Endothelial cell of umbilical vein (primary cell): Measurements from ENCODE around the gene KCNB1. TPM values are rescaled to one million over a fixed set of nuclear protein-coding genes. Genes with fewer than 3 reads are reported as not detected.

ENCODE experiments used
- BruUV-seq: library from RNA; stranded (reverse); fragments of 400-500 nt; replicated peaks from 2 replicates; lab custom pipeline; 2021; lab: Mats Ljungman, UMichigan
- CTCF ChIA-PET: fragments of 300-600, 350-600 bp; sonication (Branson Sonifier 250); formaldehyde crosslinking; loops from one replicate; lab custom pipeline; 2021; ENCODE audit warnings: antibody characterized with exemption, inconsistent platforms; lab: Charles Lee
- POLR2A ChIA-PET: fragments of 300-600, 350-600 bp; sonication (Branson Sonifier 250); formaldehyde crosslinking; loops from one replicate; lab custom pipeline; 2021; ENCODE audit warnings: antibody characterized with exemption, inconsistent platforms; lab: Charles Lee
- DNase-seq: peaks from one replicate; pipeline ENCODE4 v3.0.0-alpha.2; 2011; ENCODE audit warnings: low read depth, low spot score
- FAIRE-seq: peaks from 2 replicates; lab custom pipeline; 2011; peaks lifted over from hg19 to GRCh38; lab: Jason Lieb, UNC
- H2AFZ ChIP-seq: 2 replicates; pipeline ENCODE4 v1.6.0; 2012; ENCODE audit warnings: low read depth, low read length, control low read depth, inconsistent platforms
- H3K27ac ChIP-seq: 2 replicates; pipeline ENCODE4 v1.5.1; 2011; ENCODE audit warnings: low read depth, mild to moderate bottlenecking, control low read depth, low read length, moderate library complexity; ENCODE audit not compliant: insufficient read depth
- H3K27me3 ChIP-seq, 2 experiments: 2 replicates each; pipeline versions ENCODE4 v1.6.0 to v1.6.1; 2011; ENCODE audit warnings: low read length in 2 of 2, mixed read lengths in 1 of 2; ENCODE audit not compliant: control insufficient read depth in 2 of 2, insufficient read depth in 2 of 2
- H3K36me3 ChIP-seq, 2 experiments: 2 replicates in 1 of 2; 3 replicates in 1 of 2; pipeline ENCODE4 v1.5.1; 2011; ENCODE audit warnings: low read length in 2 of 2, mild to moderate bottlenecking in 1 of 2, moderate library complexity in 1 of 2; ENCODE audit not compliant: control insufficient read depth in 2 of 2, insufficient read depth in 2 of 2; ENCODE audit errors: extremely low read depth in 1 of 2
- H3K4me1 ChIP-seq: 3 replicates; pipeline ENCODE4 v1.5.1; 2011; ENCODE audit warnings: mild to moderate bottlenecking, low read length; ENCODE audit not compliant: control insufficient read depth, insufficient read depth; ENCODE audit errors: extremely low read depth
- H3K4me2 ChIP-seq: 2 replicates; pipeline ENCODE4 v1.6.1; 2011; ENCODE audit warnings: low read length, control low read depth, mixed read lengths; ENCODE audit not compliant: insufficient read depth
- H3K4me3 ChIP-seq, 3 experiments: fragments of 200-600 bp in 1 of 3; sonication (generic), shearing (Covaris generic) in 1 of 3; replicated peaks in 1 of 3; 2 replicates each; pipeline ENCODE4 v1.5.1; 2011 to 2016; ENCODE audit warnings: control low read depth in 3 of 3, low read length in 3 of 3, mild to moderate bottlenecking in 2 of 3, inconsistent platforms in 1 of 3, low read depth in 1 of 3, moderate library complexity in 1 of 3; ENCODE audit not compliant: insufficient read depth in 1 of 3
- H3K79me2 ChIP-seq: 2 replicates; pipeline ENCODE4 v1.6.0; 2012; ENCODE audit warnings: low read length, inconsistent platforms; ENCODE audit not compliant: control insufficient read depth, insufficient read depth
- H3K9ac ChIP-seq: replicated peaks from 2 replicates; pipeline ENCODE3; 2011; ENCODE audit warnings: low read length, control low read depth; ENCODE audit not compliant: insufficient read depth; ENCODE audit errors: extremely low read depth
- H3K9me1 ChIP-seq: replicated peaks from 3 replicates; pipeline ENCODE4 v1.6.0; 2011; ENCODE audit warnings: mild to moderate bottlenecking, low read length; ENCODE audit not compliant: control insufficient read depth, insufficient read depth; ENCODE audit errors: extremely low read depth
- H3K9me3 ChIP-seq: replicated peaks from 2 replicates; pipeline ENCODE4 v1.5.1; 2012; ENCODE audit warnings: low read length, inconsistent platforms; ENCODE audit not compliant: control insufficient read depth, insufficient read depth
- H4K20me1 ChIP-seq: replicated peaks from 2 replicates; pipeline ENCODE3; 2011; ENCODE audit warnings: mild to moderate bottlenecking, low read length; ENCODE audit not compliant: control insufficient read depth, insufficient read depth; ENCODE audit errors: extremely low read depth
- CTCF ChIP-seq, 2 donors: IDR thresholded peaks; 1 replicate in 1 of 2; 2 replicates in 1 of 2; pipeline ENCODE4 v1.5.1; 2011; ENCODE audit warnings: low read length in 2 of 2, mild to moderate bottlenecking in 2 of 2, moderate library complexity in 2 of 2, control low read depth in 1 of 2, inconsistent platforms in 1 of 2, low read depth in 1 of 2; ENCODE audit not compliant: insufficient read depth in 1 of 2; ENCODE audit errors: extremely low read depth in 1 of 2
- EZH2 ChIP-seq: IDR thresholded peaks from 2 replicates; pipeline ENCODE4 v1.6.1; 2012; ENCODE audit warnings: borderline replicate concordance, low read depth, mild to moderate bottlenecking, moderate library complexity, low read length, inconsistent platforms; ENCODE audit not compliant: severe bottlenecking
- FOS ChIP-seq: IDR thresholded peaks from 2 replicates; pipeline ENCODE4 v1.6.1; 2011; ENCODE audit warnings: mild to moderate bottlenecking, low read length, moderate library complexity, borderline replicate concordance; ENCODE audit not compliant: insufficient read depth
- GATA2 ChIP-seq: IDR thresholded peaks from 2 replicates; pipeline ENCODE4 v1.7.0; 2011; ENCODE audit warnings: low read depth, mild to moderate bottlenecking, moderate library complexity, mixed read lengths, low read length; ENCODE audit not compliant: insufficient read length, insufficient read depth
- JUN ChIP-seq: IDR thresholded peaks from 2 replicates; pipeline ENCODE4 v1.6.1; 2011; ENCODE audit warnings: borderline replicate concordance, low read depth; ENCODE audit not compliant: insufficient read length, insufficient read depth
- MAX ChIP-seq: IDR thresholded peaks from 2 replicates; pipeline ENCODE4 v1.6.1; 2011; ENCODE audit not compliant: insufficient read depth, insufficient read length
- MYC ChIP-seq: IDR thresholded peaks from one replicate; pipeline ENCODE4 v1.6.1; 2011; ENCODE audit warnings: mild to moderate bottlenecking, low read depth, low read length
- POLR2A ChIP-seq: IDR thresholded peaks from 2 replicates; pipeline ENCODE4 v1.6.1; 2012; ENCODE audit warnings: low read depth, mild to moderate bottlenecking, control low read depth, low read length
- POLR2AphosphoS5 ChIP-seq: IDR thresholded peaks from 2 replicates; pipeline ENCODE4 v1.6.1; 2012; ENCODE audit warnings: low read depth, mild to moderate bottlenecking, control low read depth, low read length, moderate library complexity; ENCODE audit not compliant: insufficient read depth
- dilution Hi-C: fragments of 300-500 bp; cut with MboI; formaldehyde crosslinking; loops from one replicate; pipeline ENCODE4 v1.15.0; 2019; ENCODE audit warnings: low sequenced_read_pairs; ENCODE audit not compliant: extremely low pct_ligation_motif_present
- intact Hi-C: fragments of 100-400 bp; cut with micrococcal nuclease; formaldehyde crosslinking; loops from one replicate; pipeline ENCODE4 v1.10.0; 2022
- polyA plus RNA-seq, 4 experiments: library from polyadenylated mRNA; depleted of rRNA in 3 of 4; stranded (reverse) in 3 of 4; unstranded in 1 of 4; fragments of >200 nt; gene quantifications; 2 replicates each; pipeline versions ENCODE4 v1.2.1 to v1.2.3, GENCODE V29; 2011 to 2012; ENCODE audit warnings: missing spikeins in 1 of 4
- total RNA-seq: library from RNA; stranded (reverse); gene quantifications from 2 replicates; pipeline ENCODE4 v1.2.3, GENCODE V29; 2021

The KCNB1 gene
- total and polyA plus RNA-seq, 2 donors (not counting 3 experiments of a cell fraction or from before 2014, with no cell fraction given), result not detected

DNA sequence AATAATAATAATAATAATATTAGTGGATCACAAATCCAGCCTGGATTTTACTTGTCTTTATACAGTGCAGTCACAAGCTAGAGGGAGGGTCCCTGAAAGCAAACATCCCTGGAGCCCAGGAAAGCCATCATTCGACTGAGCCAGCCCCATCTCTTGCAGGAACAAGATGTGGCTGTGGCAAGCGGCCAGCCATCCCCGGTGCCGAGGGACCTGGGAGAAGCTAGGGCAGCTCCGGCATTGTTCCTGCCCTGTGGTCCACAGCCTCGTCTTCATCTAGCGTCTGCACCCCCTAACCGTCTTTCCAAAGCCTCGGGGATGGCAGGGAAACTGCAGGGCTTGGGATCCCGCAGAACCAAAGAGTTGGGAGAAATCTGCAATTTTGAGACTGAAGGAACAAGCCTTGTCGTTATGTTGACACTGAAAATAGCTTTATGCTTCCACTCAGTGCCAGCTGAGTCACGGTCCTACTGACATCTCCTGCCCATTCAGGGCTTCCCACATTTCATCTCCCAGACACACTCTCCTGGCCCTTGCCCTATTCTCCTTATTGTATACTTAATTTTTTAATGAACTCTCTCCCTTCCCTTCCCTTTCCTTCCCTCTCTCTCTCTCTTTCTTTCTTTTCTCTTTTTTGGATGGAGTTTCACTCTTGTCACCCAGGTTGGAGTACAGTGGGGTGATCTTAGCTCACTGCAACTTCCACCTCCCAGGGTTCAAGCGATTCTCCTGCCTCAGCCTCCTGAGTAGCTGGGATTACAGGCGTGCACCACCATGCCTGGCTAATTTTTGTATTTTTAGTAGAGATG, 142.1 kb downstream of the KCNB1 start:
- no peak overlapping the region for H3K27ac ChIP-seq

More for the DNA sequence above, 142.1 kb downstream of the KCNB1 start:
- peaks cover 0 to 9% of the 10 kb centered on the region in 2 experiments for H3K27me3 ChIP-seq
- no peak for TF ChIP-seq JUN
- TF ChIP-seq GATA2, result no peak
- no peak for TF ChIP-seq CTCF (IDR thresholded peaks at IDR 0.05; ENCODE audit: extremely low read depth in 1 of 2, insufficient read depth in 1 of 2, low read depth in 1 of 2, low read length in 2 of 2)
- TF ChIP-seq MYC, result no peak
- TF ChIP-seq MAX, result no peak
- no peak for TF ChIP-seq POLR2A
- no peak for TF ChIP-seq FOS
- TF ChIP-seq EZH2, result no peak
- no peak for TF ChIP-seq POLR2AphosphoS5
- intact Hi-C loops (no loop called here), dilution Hi-C loops (no loop called here)
- no peak overlapping the region for H2AFZ ChIP-seq
- H3K9ac ChIP-seq, result no peak overlapping the region
- no TSS peak for BruUV-seq
- no peaks in the 10 kb centered on the region for H3K9me3 ChIP-seq
- H3K4me1 ChIP-seq, result peaks cover 2% of the 10 kb centered on the region
- H3K4me2 ChIP-seq, result no peak overlapping the region
- H3K4me3 ChIP-seq, result no peak overlapping the region
- DNase-seq (no peak), FAIRE-seq (no peak)
- no peaks in the 10 kb centered on the region for H3K79me2 ChIP-seq
- POLR2A ChIA-PET, result no interaction called here
- H3K36me3 ChIP-seq, result no peaks in the 10 kb centered on the region
- H3K9me1 ChIP-seq, result no peaks in the 10 kb centered on the region
- CTCF ChIA-PET, result interaction anchor here (0.9 kb wide), 2 partner anchors 144 to 193 kb away, joined by 3 read pairs; no protein-coding TSS in a partner anchor
- H4K20me1 ChIP-seq, result no peaks in the 10 kb centered on the region
